ENCODE results near the gene PASD1. TPM values are rescaled to one million over a fixed set of nuclear protein-coding genes. Genes with fewer than 3 reads are reported as not detected.
"Not testable (repeated sequence)": the region's sequence is repeated elsewhere in the genome, so short reads cannot be mapped to it uniquely, and the experiment has no call there.

Gene PASD1
- total RNA-seq, 6 experiments from 2014 or later, result not detected

DNA sequence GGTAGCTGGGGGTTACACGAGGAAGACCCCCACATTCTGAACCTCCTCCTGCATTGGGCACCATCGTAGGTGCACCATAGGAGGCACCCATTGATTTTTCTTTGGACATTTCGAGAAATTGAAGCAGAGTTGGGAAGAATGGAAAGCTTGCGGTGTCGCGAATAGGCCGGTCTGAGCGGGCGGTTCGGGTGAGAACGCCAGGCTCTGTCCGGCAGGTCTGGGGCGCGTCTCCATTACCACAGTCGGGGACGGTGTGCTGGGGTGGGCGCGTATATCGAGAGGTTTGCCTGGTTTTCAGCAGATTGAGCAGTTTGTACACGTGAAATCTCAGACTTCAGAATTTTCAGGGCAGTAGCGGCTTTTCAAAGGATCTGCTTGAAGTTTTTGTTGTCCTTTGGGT, 560 bp downstream of the PASD1 start:
- TF ChIP-seq, protein P1, sequence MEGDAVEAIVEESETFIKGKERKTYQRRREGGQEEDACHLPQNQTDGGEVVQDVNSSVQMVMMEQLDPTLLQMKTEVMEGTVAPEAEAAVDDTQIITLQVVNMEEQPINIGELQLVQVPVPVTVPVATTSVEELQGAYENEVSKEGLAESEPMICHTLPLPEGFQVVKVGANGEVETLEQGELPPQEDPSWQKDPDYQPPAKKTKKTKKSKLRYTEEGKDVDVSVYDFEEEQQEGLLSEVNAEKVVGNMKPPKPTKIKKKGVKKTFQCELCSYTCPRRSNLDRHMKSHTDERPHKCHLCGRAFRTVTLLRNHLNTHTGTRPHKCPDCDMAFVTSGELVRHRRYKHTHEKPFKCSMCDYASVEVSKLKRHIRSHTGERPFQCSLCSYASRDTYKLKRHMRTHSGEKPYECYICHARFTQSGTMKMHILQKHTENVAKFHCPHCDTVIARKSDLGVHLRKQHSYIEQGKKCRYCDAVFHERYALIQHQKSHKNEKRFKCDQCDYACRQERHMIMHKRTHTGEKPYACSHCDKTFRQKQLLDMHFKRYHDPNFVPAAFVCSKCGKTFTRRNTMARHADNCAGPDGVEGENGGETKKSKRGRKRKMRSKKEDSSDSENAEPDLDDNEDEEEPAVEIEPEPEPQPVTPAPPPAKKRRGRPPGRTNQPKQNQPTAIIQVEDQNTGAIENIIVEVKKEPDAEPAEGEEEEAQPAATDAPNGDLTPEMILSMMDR (IDR thresholded peaks at IDR 0.05), result no peak
- TF ChIP-seq POLR2A (IDR thresholded peaks at IDR 0.05), result no peak
- Histone ChIP-seq H3K27ac (no peak overlapping the region), H3K9me3 (no peaks in the 10 kb centered on the region), H3K27me3 (no peaks in the 10 kb centered on the region), H3K4me1 (no peaks in the 10 kb centered on the region), H3K4me3 (no peak overlapping the region), H3K36me3 (no peaks in the 10 kb centered on the region)
- WGBS (ENCODE audit: insufficient coverage, low coverage, low lambda C conversion rate, missing lambda C conversion rate), result 88% methylated on average over 16 of the region's 21 CpGs
- DNase-seq (no peak), ATAC-seq (no peak)
- intact Hi-C loops (cut with DNase I), result no loop called here

DNA sequence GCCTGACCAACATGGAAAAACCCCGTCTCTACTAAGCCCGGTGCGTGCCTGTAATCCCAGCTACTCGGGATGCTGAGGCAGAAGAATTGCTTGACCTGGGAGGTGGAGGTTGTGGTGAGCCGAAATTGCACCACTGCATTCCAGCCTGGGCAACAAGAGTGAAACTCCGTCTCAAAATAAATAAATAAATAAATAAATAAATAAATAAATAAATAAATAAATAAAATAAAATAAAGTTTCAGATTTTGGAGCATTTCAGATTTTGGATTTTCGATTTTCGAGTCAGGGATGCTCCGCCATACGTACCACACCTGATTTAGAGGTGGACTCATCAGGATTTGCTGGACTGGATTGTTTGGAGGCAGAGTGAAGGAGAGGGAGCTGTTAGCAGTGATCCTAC, 3.4 kb downstream of the PASD1 start:
- H3K4me3 ChIP-seq; DNase-seq; H3K4me1 ChIP-seq; H3K27ac ChIP-seq; ATAC-seq; H3K9me3 ChIP-seq; intact Hi-C loops (cut with DNase I); H3K36me3 ChIP-seq; H3K27me3 ChIP-seq: not testable (repeated sequence)
- WGBS (ENCODE audit: insufficient coverage, low coverage, low lambda C conversion rate, missing lambda C conversion rate), result 56% methylated on average over 6 of the region's 10 CpGs

DNA sequence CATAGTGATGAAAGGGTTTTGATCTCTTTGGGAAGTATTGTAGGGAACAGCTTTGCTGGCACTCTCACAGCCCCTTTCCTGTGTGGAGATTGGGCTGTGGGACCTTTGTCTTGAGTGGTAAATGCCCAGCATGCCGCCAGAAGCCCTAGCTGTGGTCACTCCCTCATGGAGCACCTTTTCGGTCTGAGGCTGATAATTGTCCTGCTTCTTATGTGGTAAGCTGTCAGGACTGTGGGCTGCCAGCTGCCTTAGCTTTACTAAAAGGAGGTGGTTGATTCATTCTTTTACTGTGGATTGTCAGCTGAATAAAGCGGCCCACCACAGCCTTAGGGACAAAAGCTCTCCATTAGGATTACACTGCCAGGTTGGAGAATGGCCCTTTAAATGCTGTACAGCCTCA, 7.1 kb downstream of the PASD1 start:
- TF ChIP-seq POLR2A (IDR thresholded peaks at IDR 0.05), result no peak
- TF ChIP-seq, protein P1 (IDR thresholded peaks at IDR 0.05), result no peak
- intact Hi-C loops (cut with DNase I), result no loop called here
- Histone ChIP-seq H3K27me3 (no peaks in the 10 kb centered on the region), H3K36me3 (no peaks in the 10 kb centered on the region), H3K4me1 (no peaks in the 10 kb centered on the region), H3K4me3 (no peak overlapping the region), H3K9me3 (no peaks in the 10 kb centered on the region), H3K27ac (no peak overlapping the region)
- no peak for ATAC-seq
- no peak for DNase-seq
- 49% methylated on average over 3 of the region's 3 CpGs for WGBS (ENCODE audit: insufficient coverage, low coverage, low lambda C conversion rate, missing lambda C conversion rate)

DNA sequence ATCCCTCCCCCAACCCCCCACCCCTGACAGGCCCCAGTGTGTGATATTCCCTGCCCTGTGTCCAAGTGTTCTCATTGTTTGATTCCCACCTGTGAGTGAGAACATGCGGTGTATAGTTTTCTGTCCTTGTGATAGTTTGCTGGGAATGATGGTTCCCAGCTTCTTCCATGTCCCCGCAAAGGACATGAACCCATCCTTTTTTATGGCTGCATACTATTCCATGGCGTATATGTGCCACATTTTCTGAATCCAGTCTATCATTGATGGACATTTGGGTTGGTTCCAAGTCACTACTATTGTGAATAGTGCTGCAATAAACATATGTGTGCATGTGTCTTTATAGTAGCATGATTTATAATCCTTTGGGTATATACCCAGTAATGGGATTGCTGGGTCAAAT, 29.9 kb downstream of the PASD1 start:
- 79% methylated on average over 3 of the region's 3 CpGs for WGBS (ENCODE audit: insufficient coverage, low coverage, low lambda C conversion rate, missing lambda C conversion rate)
- H3K9me3 ChIP-seq; H3K4me1 ChIP-seq; intact Hi-C loops (cut with DNase I); DNase-seq; ATAC-seq; H3K27me3 ChIP-seq; H3K27ac ChIP-seq; H3K4me3 ChIP-seq; H3K36me3 ChIP-seq: not testable (repeated sequence)

DNA sequence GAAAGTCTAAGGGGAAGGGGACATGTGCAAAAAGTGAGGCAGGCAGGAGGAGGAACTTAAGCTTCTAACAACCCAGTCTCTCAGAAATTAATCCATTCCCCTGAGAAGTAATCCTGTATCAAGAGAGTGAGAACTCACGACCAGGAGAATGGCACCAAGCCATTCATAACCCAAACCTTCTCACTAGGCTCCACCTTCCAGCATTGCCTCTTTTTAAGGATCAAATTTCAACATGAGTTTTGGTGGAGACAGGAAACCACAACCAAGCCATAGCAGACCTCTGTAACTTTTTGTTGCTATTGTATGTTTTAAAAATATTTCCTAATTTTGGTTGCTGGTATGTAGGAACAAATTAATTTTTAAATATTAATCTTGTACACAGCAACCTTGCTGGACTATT, 32.8 kb downstream of the PASD1 start:
- 0% methylated on average over 1 of the region's 1 CpG for WGBS (ENCODE audit: insufficient coverage, low coverage, low lambda C conversion rate, missing lambda C conversion rate)

More for the DNA sequence above, 32.8 kb downstream of the PASD1 start:
- no peaks in the 10 kb centered on the region for H3K4me1 ChIP-seq
- no peaks in the 10 kb centered on the region for H3K36me3 ChIP-seq
- intact Hi-C loops (cut with DNase I), result no loop called here
- H3K9me3 ChIP-seq, result no peaks in the 10 kb centered on the region
- DNase-seq (no peak), ATAC-seq (no peak)
- no peak overlapping the region for H3K27ac ChIP-seq
- no peak for TF ChIP-seq POLR2A (IDR thresholded peaks at IDR 0.05)
- TF ChIP-seq, protein P1 (IDR thresholded peaks at IDR 0.05), result no peak
- no peaks in the 10 kb centered on the region for H3K27me3 ChIP-seq
- no peak overlapping the region for H3K4me3 ChIP-seq
